CD4-positive, alpha-beta T cell (primary cell): ENCODE data around the gene GPR89A. TPM values are rescaled to one million over a fixed set of nuclear protein-coding genes. Genes with fewer than 3 reads are reported as not detected.

Source experiments
- ATAC-seq: fragments of 200-7000 bp; cut with Tn5 transposase; one replicate; pipeline ENCODE4 v1.10.0; 2022; ENCODE audit warnings: mild to moderate bottlenecking; ENCODE audit not compliant: poor library complexity
- CTCF ChIA-PET: fragments of 350-600 bp; sonication (Branson Sonifier 250); formaldehyde crosslinking; loops from one replicate; lab custom pipeline; 2021; ENCODE audit warnings: antibody characterized with exemption, inconsistent platforms; lab: Charles Lee
- POLR2A ChIA-PET: fragments of 350-600 bp; sonication (Branson Sonifier 250); formaldehyde crosslinking; loops from one replicate; lab custom pipeline; 2021; ENCODE audit warnings: antibody characterized with exemption, inconsistent platforms; lab: Charles Lee
- DNase-seq, 14 experiments: peaks; one replicate each; pipeline ENCODE4 v3.0.0-alpha.2; 2013 to 2020; ENCODE audit warnings: mixed read lengths in 2 of 14
- H3K27ac ChIP-seq, 2 donors: one replicate each; pipeline versions ENCODE4 v1.5.1 to v1.7.0; 2013; ENCODE audit warnings: low read length in 2 of 2, low read depth in 1 of 2, mild to moderate bottlenecking in 1 of 2
- H3K27me3 ChIP-seq, 2 experiments: 1 replicate in 1 of 2; 2 replicates in 1 of 2; pipeline versions ENCODE4 v1.6.1 to v1.7.0; 2013; ENCODE audit warnings: low read length in 2 of 2, control low read depth in 1 of 2, mild to moderate bottlenecking in 1 of 2, moderate library complexity in 1 of 2; ENCODE audit not compliant: insufficient read depth in 2 of 2, control insufficient read depth in 1 of 2
- H3K36me3 ChIP-seq: one replicate; pipeline ENCODE4 v1.6.1; 2013; ENCODE audit warnings: low read length, control low read depth; ENCODE audit not compliant: insufficient read depth
- H3K4me1 ChIP-seq: one replicate; pipeline ENCODE4 v1.6.1; 2013; ENCODE audit warnings: low read length, control low read depth; ENCODE audit not compliant: insufficient read depth
- H3K4me3 ChIP-seq: one replicate; pipeline ENCODE4 v1.5.1; 2013; ENCODE audit warnings: mild to moderate bottlenecking, low read length, moderate library complexity
- H3K9me3 ChIP-seq, 2 experiments: 1 replicate in 1 of 2; 2 replicates in 1 of 2; pipeline versions ENCODE4 v1.6.1 to v1.7.0; 2013; ENCODE audit warnings: low read length in 2 of 2, mild to moderate bottlenecking in 2 of 2, control low read depth in 1 of 2, moderate library complexity in 1 of 2; ENCODE audit not compliant: control insufficient read depth in 1 of 2, insufficient read depth in 1 of 2
- H3K27ac Mint-ChIP-seq: one replicate; pipeline ENCODE4 v1.8.0; 2020; ENCODE audit warnings: mixed read lengths
- H3K27me3 Mint-ChIP-seq: one replicate; pipeline ENCODE4 v1.8.0; 2021; ENCODE audit warnings: mixed read lengths
- H3K36me3 Mint-ChIP-seq: one replicate; pipeline ENCODE4 v1.8.0; 2021; ENCODE audit warnings: low read depth, mixed read lengths
- H3K4me1 Mint-ChIP-seq: one replicate; pipeline ENCODE4 v1.8.0; 2021; ENCODE audit warnings: low read depth, mixed read lengths
- H3K4me3 Mint-ChIP-seq: one replicate; pipeline ENCODE4 v1.8.0; 2020; ENCODE audit warnings: mild to moderate bottlenecking, mixed read lengths
- H3K9me3 Mint-ChIP-seq: one replicate; pipeline ENCODE4 v1.8.0; 2020; ENCODE audit warnings: mixed read lengths
- CTCF ChIP-seq: fragments of 200-600 bp; IDR thresholded peaks from one replicate; pipeline ENCODE4 v1.8.0; 2022; ENCODE audit warnings: antibody characterized with exemption, mild to moderate bottlenecking
- intact Hi-C, 2 experiments: fragments of 100-400 bp; cut with DNase I in 1 of 2; cut with micrococcal nuclease in 1 of 2; formaldehyde crosslinking; loops; one replicate each; pipeline versions ENCODE4 v1.15.1 to v1.9.0; 2023 to 2025; cut with DNase I, micrococcal nuclease
- total RNA-seq, 174 experiments: library from RNA in 2 of 174; stranded (reverse) in 2 of 174; gene quantifications; one replicate each; pipeline ENCODE4 v1.2.3 and lab custom pipeline; 2021 to 2026

GPR89A gene
- total RNA-seq, 2 experiments from 2014 or later: 23.8 to 25.2 TPM

GRCh38 chr1:145708063-145708462 is 100.3 kb downstream of the GPR89A start:
- H3K36me3 Mint-ChIP-seq: no peaks in the 10 kb centered on the region
- CTCF ChIA-PET: no interaction called here
- no peaks in the 10 kb centered on the region for H3K27me3 Mint-ChIP-seq
- intact Hi-C loops: no loop called here
- no peaks in the 10 kb centered on the region for H3K4me1 Mint-ChIP-seq
- no peaks in the 10 kb centered on the region for H3K9me3 Mint-ChIP-seq
- no peak for DNase-seq
- no peak overlapping the region for H3K4me3 ChIP-seq
- no peak for ATAC-seq
- H3K9me3 ChIP-seq: no peaks in the 10 kb centered on the region
- H3K27me3 ChIP-seq: no peaks in the 10 kb centered on the region
- no peak overlapping the region for H3K27ac Mint-ChIP-seq
- POLR2A ChIA-PET: no interaction called here
- no peak overlapping the region for H3K27ac ChIP-seq
- H3K4me1 ChIP-seq: no peaks in the 10 kb centered on the region
- no peaks in the 10 kb centered on the region for H3K36me3 ChIP-seq
- no peak overlapping the region for H3K4me3 Mint-ChIP-seq
- TF ChIP-seq CTCF: no peak

- Histone ChIP-seq H3K27me3 (no peaks in the 10 kb centered on the region), H3K27ac (no peak overlapping the region), H3K4me3 (no peak overlapping the region), H3K4me1 (no peaks in the 10 kb centered on the region), H3K9me3 (no peaks in the 10 kb centered on the region), H3K36me3 (no peaks in the 10 kb centered on the region)
- intact Hi-C loops: no loop called here
- no peak overlapping the region for H3K27ac Mint-ChIP-seq
- H3K9me3 Mint-ChIP-seq: no peaks in the 10 kb centered on the region
- H3K4me3 Mint-ChIP-seq: no peak overlapping the region
- CTCF ChIA-PET: no interaction called here
- no peaks in the 10 kb centered on the region for H3K36me3 Mint-ChIP-seq
- H3K27me3 Mint-ChIP-seq: no peaks in the 10 kb centered on the region
- POLR2A ChIA-PET: no interaction called here
- no peaks in the 10 kb centered on the region for H3K4me1 Mint-ChIP-seq
- DNase-seq (no peak), ATAC-seq (no peak)
- no peak for TF ChIP-seq CTCF
These were observed 102.7 kb downstream of the GPR89A start for GRCh38 chr1:145710291-145711027.

- Histone ChIP-seq H3K9me3 (no peaks in the 10 kb centered on the region), H3K27me3 (no peaks in the 10 kb centered on the region), H3K4me1 (no peaks in the 10 kb centered on the region), H3K27ac (no peak overlapping the region), H3K4me3 (no peak overlapping the region), H3K36me3 (no peaks in the 10 kb centered on the region)
- no peaks in the 10 kb centered on the region for H3K9me3 Mint-ChIP-seq
- ChIA-PET POLR2A (no interaction called here), CTCF (no interaction called here)
- intact Hi-C loops: no loop called here
- H3K27ac Mint-ChIP-seq: no peak overlapping the region
- no peaks in the 10 kb centered on the region for H3K4me1 Mint-ChIP-seq
- TF ChIP-seq CTCF: no peak
- ATAC-seq (no peak), DNase-seq (no peak)
- H3K4me3 Mint-ChIP-seq: no peak overlapping the region
- no peaks in the 10 kb centered on the region for H3K27me3 Mint-ChIP-seq
- no peaks in the 10 kb centered on the region for H3K36me3 Mint-ChIP-seq
These were observed 103.4 kb downstream of the GPR89A start for GRCh38 chr1:145711213-145711651.
